IPS-18a (cell line): ENCODE data around the gene WDR62.
"Not testable (repeated sequence)": the region's sequence is repeated elsewhere in the genome, so short reads cannot be mapped to it uniquely, and the experiment has no call there.

Experiments used
- H3K27ac ChIP-seq: one replicate; pipeline ENCODE4 v1.5.1; 2013; ENCODE audit warnings: low read length
- H3K27me3 ChIP-seq: one replicate; pipeline ENCODE4 v1.6.1; 2013; ENCODE audit warnings: mild to moderate bottlenecking, low read length; ENCODE audit not compliant: control insufficient read depth, insufficient read depth
- H3K36me3 ChIP-seq: one replicate; pipeline ENCODE4 v1.6.1; 2013; ENCODE audit warnings: low read depth, low read length; ENCODE audit not compliant: control insufficient read depth
- H3K4me1 ChIP-seq: one replicate; pipeline ENCODE4 v1.6.1; 2013; ENCODE audit warnings: low read depth, low read length; ENCODE audit not compliant: control insufficient read depth
- H3K4me3 ChIP-seq: one replicate; pipeline ENCODE4 v1.5.1; 2013; ENCODE audit warnings: low read length
- H3K9ac ChIP-seq: one replicate; pipeline ENCODE4 v1.6.1; 2013; ENCODE audit warnings: mild to moderate bottlenecking, low read length, moderate library complexity
- H3K9me3 ChIP-seq: one replicate; pipeline ENCODE4 v1.6.1; 2013; ENCODE audit warnings: low read depth, low read length; ENCODE audit not compliant: control insufficient read depth

WDR62 gene

GRCh38 chr19:36025541-36025940 lies 29.2 kb upstream of the WDR62 start:
- Histone ChIP-seq H3K27ac (no peak overlapping the region), H3K9me3 (no peaks in the 10 kb centered on the region), H3K4me3 (no peak overlapping the region), H3K27me3 (no peaks in the 10 kb centered on the region), H3K9ac (no peak overlapping the region), H3K36me3 (peaks cover 11% of the 10 kb centered on the region), H3K4me1 (no peaks in the 10 kb centered on the region)

- Histone ChIP-seq H3K9me3 (no peaks in the 10 kb centered on the region), H3K36me3 (peaks cover 11% of the 10 kb centered on the region), H3K27ac (no peak overlapping the region), H3K9ac (no peak overlapping the region), H3K27me3 (no peaks in the 10 kb centered on the region), H3K4me1 (no peaks in the 10 kb centered on the region), H3K4me3 (no peak overlapping the region)
These were observed 28.4 kb upstream of the WDR62 start for GRCh38 chr19:36026091-36026876.

- Histone ChIP-seq H3K27me3 (no peaks in the 10 kb centered on the region), H3K27ac (no peak overlapping the region), H3K36me3 (peaks cover 11% of the 10 kb centered on the region), H3K9ac (no peak overlapping the region), H3K4me3 (no peak overlapping the region), H3K9me3 (no peaks in the 10 kb centered on the region), H3K4me1 (no peaks in the 10 kb centered on the region)
These were observed 27.0 kb upstream of the WDR62 start for GRCh38 chr19:36027696-36028095.

DNA sequence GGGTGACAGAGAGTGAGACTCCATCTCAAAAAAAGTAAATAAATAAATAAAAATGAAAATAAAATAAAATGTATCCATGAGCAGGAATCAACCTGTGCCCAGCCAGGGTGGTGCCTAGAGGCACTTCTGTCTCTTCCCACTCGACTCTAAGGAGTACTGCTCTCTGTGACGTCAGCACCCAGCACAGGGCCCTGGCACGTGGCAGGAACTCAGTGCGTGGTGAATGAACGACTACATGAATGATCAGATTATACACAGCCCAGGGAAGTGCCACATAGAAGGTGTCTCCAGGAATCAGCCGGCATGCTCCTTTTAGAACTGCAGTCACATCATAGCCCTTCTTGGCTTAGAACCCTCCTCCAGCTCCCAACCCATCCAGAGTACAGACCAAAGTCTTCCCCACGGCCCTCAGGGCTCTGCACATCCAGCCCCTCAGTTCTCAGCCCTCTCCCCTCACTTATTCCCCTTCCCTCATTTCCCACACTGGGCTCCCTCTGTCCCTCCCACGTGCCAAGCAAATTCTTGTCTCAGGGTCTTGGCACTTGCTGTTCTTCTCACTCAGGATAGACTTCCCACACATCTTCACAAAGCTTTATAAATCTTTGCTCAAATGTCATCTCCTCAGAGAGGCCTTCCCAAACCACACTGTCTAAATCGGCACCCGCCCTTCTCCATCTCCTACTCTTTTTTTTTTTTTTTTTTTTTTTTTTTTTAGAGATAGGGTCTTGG lies 26.2 kb upstream of the WDR62 start:
- no peak overlapping the region for H3K9ac ChIP-seq
- peaks cover 9% of the 10 kb centered on the region for H3K36me3 ChIP-seq
- no peaks in the 10 kb centered on the region for H3K27me3 ChIP-seq
- H3K4me3 ChIP-seq: no peak overlapping the region
- H3K9me3 ChIP-seq: no peaks in the 10 kb centered on the region
- no peak overlapping the region for H3K27ac ChIP-seq
- H3K4me1 ChIP-seq: no peaks in the 10 kb centered on the region

DNA sequence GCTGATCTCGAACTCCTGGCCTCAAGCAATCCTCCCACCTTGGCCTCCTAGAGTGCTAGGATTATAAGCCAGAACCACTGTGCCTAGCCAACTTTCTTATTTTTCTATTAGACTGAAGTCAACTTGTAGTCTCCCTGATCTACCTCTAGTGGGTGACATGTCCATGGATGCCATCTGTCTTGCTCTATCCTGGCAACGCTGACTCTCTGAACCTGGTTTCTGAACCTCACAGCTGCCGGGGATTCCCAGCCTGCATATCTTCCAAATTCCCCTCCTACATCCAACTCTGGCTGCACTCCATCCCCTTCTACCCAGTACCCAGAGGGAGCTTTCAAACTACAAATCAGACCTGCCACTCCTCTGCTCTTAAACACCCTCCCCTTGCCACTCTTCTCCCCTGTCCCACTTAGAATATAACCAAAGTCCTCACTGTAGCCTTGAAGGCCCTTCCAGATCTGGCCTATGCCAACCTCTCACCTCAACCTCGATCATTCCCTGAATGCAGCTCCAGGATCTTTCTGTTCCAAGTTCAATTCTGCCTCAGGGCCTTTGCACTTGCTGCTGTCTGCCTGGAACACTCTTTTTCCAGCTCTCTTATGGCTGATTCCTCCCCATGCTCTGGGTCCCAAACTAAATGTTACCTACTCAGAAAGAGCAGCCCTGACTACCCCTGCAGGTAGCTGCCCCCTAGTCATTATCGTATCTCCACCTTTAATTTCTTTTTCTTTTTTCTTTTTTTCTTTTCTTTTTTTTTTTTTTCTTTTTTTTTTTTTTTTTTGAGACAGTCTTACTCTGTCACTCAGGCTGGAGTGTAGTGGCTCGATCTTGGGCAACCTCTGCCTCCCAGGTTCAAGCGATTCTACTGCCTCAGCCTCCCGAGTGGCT lies 24.2 kb upstream of the WDR62 start:
- Histone ChIP-seq H3K27me3 (no peaks in the 10 kb centered on the region), H3K27ac (no peak overlapping the region), H3K4me3 (no peak overlapping the region), H3K9me3 (no peaks in the 10 kb centered on the region), H3K9ac (no peak overlapping the region), H3K36me3 (peaks cover 4% of the 10 kb centered on the region), H3K4me1 (no peaks in the 10 kb centered on the region)

GRCh38 chr19:36031308-36031707 lies 23.4 kb upstream of the WDR62 start:
- H3K4me1 ChIP-seq: no peaks in the 10 kb centered on the region
- H3K9ac ChIP-seq: no peak overlapping the region
- H3K4me3 ChIP-seq: no peak overlapping the region
- no peak overlapping the region for H3K27ac ChIP-seq
- H3K36me3 ChIP-seq: no peaks in the 10 kb centered on the region
- no peaks in the 10 kb centered on the region for H3K27me3 ChIP-seq
- H3K9me3 ChIP-seq: no peaks in the 10 kb centered on the region

DNA sequence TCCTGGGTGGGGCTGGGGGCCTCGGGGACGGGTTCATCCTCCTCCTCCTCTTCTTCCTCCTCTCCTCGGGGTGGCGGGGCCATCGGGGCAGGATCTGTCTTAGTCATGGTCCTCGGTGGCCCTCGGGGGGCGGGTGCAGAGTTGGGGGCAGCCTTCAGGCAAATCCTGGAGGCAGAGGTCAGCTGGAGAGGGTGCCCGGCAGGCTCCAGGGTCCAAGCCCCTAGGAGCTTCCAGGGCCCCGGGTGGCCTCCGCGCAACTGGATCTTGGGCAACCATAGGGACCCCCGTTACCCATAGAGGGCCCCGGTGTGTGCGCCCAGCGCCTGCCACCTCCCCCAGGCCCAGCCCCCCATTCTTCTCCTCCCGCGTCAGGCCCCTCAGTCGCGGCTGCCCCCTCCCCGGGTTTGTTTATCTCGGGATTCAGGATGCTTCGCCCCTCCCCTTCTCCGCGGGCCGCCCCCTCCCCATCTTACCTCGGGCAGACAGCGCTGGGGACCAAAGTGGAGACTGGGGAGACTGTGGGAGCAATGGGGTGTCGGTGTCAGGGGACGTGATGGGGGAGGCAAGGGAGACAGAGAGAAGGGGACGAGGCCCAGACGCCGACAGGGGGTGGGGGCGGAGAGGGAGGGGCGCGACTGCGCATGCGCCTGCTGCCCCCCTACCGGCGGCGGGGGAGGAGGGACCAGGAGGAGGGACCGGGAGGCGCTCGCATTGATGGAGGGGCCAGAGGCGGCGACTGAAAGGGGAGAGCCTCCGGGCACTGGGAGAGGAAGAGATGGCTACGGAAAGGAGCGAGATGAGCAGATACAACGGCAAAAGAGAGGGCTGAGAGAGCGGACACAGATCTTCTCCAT lies 22.2 kb upstream of the WDR62 start, which contains the start of gene CLIP3:
CLIP3 (minus strand) TSS at position 623 of the 854 bp plus-strand sequence; CDS start at position 107, 516 bp downstream.
- H3K4me1 ChIP-seq: no peaks in the 10 kb centered on the region
- H3K27ac ChIP-seq: no peak within 1 kb of the TSS
- H3K4me3 ChIP-seq: peak within 1 kb of the TSS; percentile 78
- H3K9me3 ChIP-seq: no peaks in the 10 kb centered on the region
- no peaks in the 10 kb centered on the region for H3K36me3 ChIP-seq
- H3K9ac ChIP-seq: peak within 1 kb of the TSS; percentile 32
- H3K27me3 ChIP-seq: no peaks in the 10 kb centered on the region

DNA sequence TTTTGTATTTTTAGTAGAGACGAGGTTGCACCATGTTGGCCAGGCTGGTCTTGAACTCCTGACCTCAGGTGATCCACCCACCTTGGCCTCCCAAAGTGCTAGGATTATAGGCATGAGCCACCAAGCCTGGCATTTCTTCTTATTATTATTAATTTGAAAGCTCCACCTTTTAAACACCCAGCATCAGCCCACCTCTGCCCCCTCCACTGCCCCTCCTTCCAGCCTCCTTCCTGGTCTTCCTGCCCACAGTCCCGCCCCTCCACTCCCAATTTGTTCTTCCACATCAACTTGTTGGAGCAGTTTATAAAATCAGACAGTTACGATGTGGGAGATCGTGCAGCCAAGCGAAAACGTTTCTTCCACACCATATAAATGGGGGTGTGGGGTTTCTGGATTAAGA lies 14.2 kb upstream of the WDR62 start:
- Histone ChIP-seq H3K4me3 (no peak overlapping the region), H3K9me3 (no peaks in the 10 kb centered on the region), H3K4me1 (no peaks in the 10 kb centered on the region), H3K36me3 (no peaks in the 10 kb centered on the region), H3K9ac (no peak overlapping the region), H3K27me3 (no peaks in the 10 kb centered on the region), H3K27ac (no peak overlapping the region)

- H3K27ac ChIP-seq, H3K9me3 ChIP-seq, H3K4me1 ChIP-seq, H3K4me3 ChIP-seq, H3K36me3 ChIP-seq, H3K27me3 ChIP-seq, H3K9ac ChIP-seq: not testable (repeated sequence)
These were observed 13.6 kb upstream of the WDR62 start for GRCh38 chr19:36041092-36041491.

GRCh38 chr19:36041831-36042230 lies 12.9 kb upstream of the WDR62 start:
- Histone ChIP-seq H3K9me3 (no peaks in the 10 kb centered on the region), H3K27ac (no peak overlapping the region), H3K4me3 (no peak overlapping the region), H3K36me3 (no peaks in the 10 kb centered on the region), H3K9ac (no peak overlapping the region), H3K27me3 (no peaks in the 10 kb centered on the region), H3K4me1 (no peaks in the 10 kb centered on the region)

GRCh38 chr19:36043952-36044351 lies 10.7 kb upstream of the WDR62 start:
- Histone ChIP-seq H3K9ac (no peak overlapping the region), H3K9me3 (no peaks in the 10 kb centered on the region), H3K27me3 (no peaks in the 10 kb centered on the region), H3K36me3 (no peaks in the 10 kb centered on the region), H3K4me1 (no peaks in the 10 kb centered on the region), H3K4me3 (no peak overlapping the region), H3K27ac (no peak overlapping the region)
